Neural cell (in vitro differentiated cells): Measurements from ENCODE around the gene PGF. TPM values are rescaled to one million over a fixed set of nuclear protein-coding genes. Genes with fewer than 3 reads are reported as not detected.

ENCODE experiments used
- H2AFZ ChIP-seq: fragments of 200-600, 300-800 bp; sonication (generic), shearing (Covaris generic); 2 replicates; pipeline ENCODE4 v1.6.0; 2014; ENCODE audit warnings: low read depth, mild to moderate bottlenecking, antibody characterized with exemption, low read length, moderate library complexity
- H3F3A ChIP-seq: fragments of 200-600 bp; shearing (Covaris generic); 2 replicates; pipeline ENCODE4 v1.6.1; 2016; ENCODE audit warnings: mild to moderate bottlenecking, moderate library complexity, mixed read lengths, antibody characterized with exemption, low read length; ENCODE audit not compliant: insufficient read depth, poor library complexity, severe bottlenecking
- H3K27ac ChIP-seq: fragments of 200-600, 300-800 bp; sonication (generic), shearing (Covaris generic); 2 replicates; pipeline ENCODE4 v1.5.1; 2014; ENCODE audit warnings: mild to moderate bottlenecking, low read length, moderate library complexity
- H3K27me3 ChIP-seq: fragments of 300-800, 200-600 bp; sonication (generic), shearing (Covaris generic); 2 replicates; pipeline ENCODE4 v1.6.0; 2014; ENCODE audit warnings: mild to moderate bottlenecking, low read depth, low read length, moderate library complexity; ENCODE audit not compliant: insufficient read depth
- H3K36me3 ChIP-seq: fragments of 300-800, 200-600 bp; sonication (generic), shearing (Covaris generic); 2 replicates; pipeline ENCODE4 v1.5.1; 2014; ENCODE audit warnings: mild to moderate bottlenecking, antibody characterized with exemption, low read length, moderate library complexity; ENCODE audit not compliant: insufficient read depth
- H3K4me2 ChIP-seq: fragments of 300-800, 200-600 bp; sonication (generic), shearing (Covaris generic); 2 replicates; pipeline ENCODE4 v1.6.0; 2014; ENCODE audit warnings: mild to moderate bottlenecking, low read length
- H3K4me3 ChIP-seq: fragments of 300-800, 200-600 bp; sonication (generic), shearing (Covaris generic); 2 replicates; pipeline ENCODE4 v1.5.1; 2014; ENCODE audit warnings: mild to moderate bottlenecking, low read length, moderate library complexity
- H3K79me2 ChIP-seq: fragments of 200-600 bp; shearing (Covaris generic); replicated peaks from 2 replicates; pipeline ENCODE4 v1.6.0; 2014; ENCODE audit warnings: mild to moderate bottlenecking, low read length, moderate library complexity; ENCODE audit not compliant: insufficient read depth
- H3K9ac ChIP-seq: fragments of 300-800, 200-600 bp; sonication (generic), shearing (Covaris generic); 2 replicates; pipeline ENCODE4 v1.6.1; 2016; ENCODE audit warnings: mild to moderate bottlenecking, low read length, mixed read lengths
- H3K9me2 ChIP-seq: fragments of 200-600 bp; shearing (Covaris generic); 2 replicates; pipeline ENCODE4 v1.6.1; 2016; ENCODE audit warnings: mild to moderate bottlenecking, low read length, mixed read lengths; ENCODE audit not compliant: insufficient read depth
- H3K9me3 ChIP-seq: fragments of 200-600, 300-800 bp; sonication (generic), shearing (Covaris generic); 2 replicates; pipeline ENCODE4 v1.6.1; 2016; ENCODE audit warnings: mild to moderate bottlenecking, mixed run types, low read length, moderate library complexity, mixed read lengths
- H4K20me1 ChIP-seq: fragments of 200-600 bp; shearing (Covaris generic); 2 replicates; pipeline ENCODE4 v1.6.1; 2016; ENCODE audit warnings: mild to moderate bottlenecking, mixed run types; ENCODE audit not compliant: insufficient read depth
- EP300 ChIP-seq: fragments of 450-650 bp; conservative IDR thresholded peaks from 2 replicates; pipeline ENCODE4 v1.6.1; 2014; ENCODE audit warnings: antibody characterized with exemption, mild to moderate bottlenecking, moderate library complexity; ENCODE audit not compliant: poor library complexity, severe bottlenecking
- EZH2 ChIP-seq: fragments of 200-600, 300-800 bp; shearing (Covaris generic), sonication (generic); IDR thresholded peaks from 2 replicates; pipeline ENCODE4 v1.6.1; 2014; ENCODE audit warnings: antibody characterized with exemption, low read length, borderline replicate concordance, mild to moderate bottlenecking; ENCODE audit not compliant: insufficient read depth, poor library complexity, severe bottlenecking
- MXI1 ChIP-seq: fragments of 450-650 bp; conservative IDR thresholded peaks from 2 replicates; pipeline ENCODE4 v1.6.1; 2014; ENCODE audit warnings: antibody characterized with exemption, mild to moderate bottlenecking; ENCODE audit not compliant: poor library complexity, severe bottlenecking
- POLR2AphosphoS5 ChIP-seq: IDR thresholded peaks from 2 replicates; pipeline ENCODE4 v1.6.1; 2012
- RAD21 ChIP-seq: fragments of 450-650 bp; conservative IDR thresholded peaks from 2 replicates; pipeline ENCODE4 v1.6.1; 2014; ENCODE audit warnings: antibody characterized with exemption, mild to moderate bottlenecking, moderate library complexity
- REST ChIP-seq: IDR thresholded peaks from 2 replicates; pipeline ENCODE4 v1.6.1; 2012; ENCODE audit warnings: borderline replicate concordance
- SMC3 ChIP-seq: fragments of 450-650 bp; conservative IDR thresholded peaks from 2 replicates; pipeline ENCODE4 v1.6.1; 2014; ENCODE audit warnings: antibody characterized with exemption, mild to moderate bottlenecking, moderate library complexity; ENCODE audit not compliant: poor library complexity
- TAF1 ChIP-seq: IDR thresholded peaks from 2 replicates; pipeline ENCODE4 v1.6.1; 2012; ENCODE audit warnings: low read depth
- polyA plus RNA-seq: library from polyadenylated mRNA; depleted of rRNA; stranded (reverse); fragments of >200 nt; gene quantifications from 2 replicates; pipeline ENCODE4 v1.2.3, GENCODE V29; 2014
- TF ChIP-seq, protein P1 (sequence below): fragments of 450-650 bp; IDR thresholded peaks from 2 replicates; pipeline ENCODE4 v1.5.1; 2014; ENCODE audit warnings: antibody characterized with exemption, mild to moderate bottlenecking, moderate library complexity; ENCODE audit not compliant: poor library complexity, severe bottlenecking

The PGF gene
- polyA plus RNA-seq, 1 donor from 2014 or later, result not detected

GRCh38 chr14:74904635-74905503 is 50.5 kb downstream of the PGF start:
- Histone ChIP-seq H2AFZ (no peak overlapping the region), H3K4me3 (no peak overlapping the region), H3K79me2 (no peaks in the 10 kb centered on the region), H3K9me3 (no peaks in the 10 kb centered on the region), H3K4me2 (no peak overlapping the region), H3K36me3 (peaks cover under 1% of the 10 kb centered on the region), H3K9me2 (no peaks in the 10 kb centered on the region), H3F3A (no peaks in the 10 kb centered on the region), H4K20me1 (no peaks in the 10 kb centered on the region), H3K27me3 (no peaks in the 10 kb centered on the region), H3K9ac (no peak overlapping the region), H3K27ac (no peak overlapping the region)
- no peak for TF ChIP-seq TAF1
- peak; percentile 3 for TF ChIP-seq POLR2AphosphoS5

DNA sequence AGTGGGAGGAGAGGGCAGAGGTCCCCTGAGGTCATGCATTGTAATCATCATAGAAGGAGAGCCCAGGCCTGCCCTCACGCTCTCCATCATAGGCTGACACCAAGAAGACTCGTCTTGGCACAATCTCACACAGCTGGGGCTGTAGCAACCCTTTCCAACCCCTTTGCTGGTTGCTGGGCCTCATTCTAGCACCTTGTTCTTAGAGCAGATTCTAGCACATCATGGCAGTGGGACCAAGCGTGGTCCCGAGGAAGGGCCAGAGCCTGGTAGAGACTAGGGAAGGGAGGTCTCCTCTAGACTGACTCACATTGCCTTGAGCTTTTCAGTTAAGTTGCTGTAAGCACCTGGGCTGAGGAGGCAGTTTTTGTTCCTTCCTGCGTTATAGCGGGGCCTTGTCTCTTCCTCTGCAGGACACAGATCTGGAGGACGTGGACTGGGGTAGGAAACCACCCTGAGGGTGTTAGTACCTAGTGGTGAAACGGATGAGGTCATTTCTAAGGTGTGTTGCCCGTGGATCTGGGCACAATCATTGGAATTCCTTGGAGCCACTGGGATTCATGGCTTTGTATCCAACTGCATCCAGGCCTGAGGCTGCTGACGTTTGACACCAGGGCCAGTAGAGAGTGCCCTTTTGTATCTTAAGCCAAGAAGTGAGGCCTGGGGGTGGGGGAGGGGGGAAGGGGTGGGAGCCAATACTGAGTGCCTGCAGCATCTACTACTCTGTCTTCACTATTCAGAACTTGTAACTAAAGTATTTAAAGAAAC is 52.3 kb downstream of the PGF start:
- Histone ChIP-seq H3K79me2 (no peaks in the 10 kb centered on the region), H3K4me3 (no peak overlapping the region), H4K20me1 (no peaks in the 10 kb centered on the region), H3K9ac (no peak overlapping the region), H3K27ac (no peak overlapping the region), H3K27me3 (no peaks in the 10 kb centered on the region), H2AFZ (no peak overlapping the region), H3K36me3 (peaks cover 10% of the 10 kb centered on the region), H3K9me2 (no peaks in the 10 kb centered on the region), H3K9me3 (no peaks in the 10 kb centered on the region), H3K4me2 (no peak overlapping the region), H3F3A (no peaks in the 10 kb centered on the region)
- TF ChIP-seq REST (no peak), RAD21 (no peak), TAF1 (no peak), EZH2 (no peak), SMC3 (no peak), MXI1 (no peak), EP300 (no peak), POLR2AphosphoS5 (no peak)
- TF ChIP-seq, protein P1, sequence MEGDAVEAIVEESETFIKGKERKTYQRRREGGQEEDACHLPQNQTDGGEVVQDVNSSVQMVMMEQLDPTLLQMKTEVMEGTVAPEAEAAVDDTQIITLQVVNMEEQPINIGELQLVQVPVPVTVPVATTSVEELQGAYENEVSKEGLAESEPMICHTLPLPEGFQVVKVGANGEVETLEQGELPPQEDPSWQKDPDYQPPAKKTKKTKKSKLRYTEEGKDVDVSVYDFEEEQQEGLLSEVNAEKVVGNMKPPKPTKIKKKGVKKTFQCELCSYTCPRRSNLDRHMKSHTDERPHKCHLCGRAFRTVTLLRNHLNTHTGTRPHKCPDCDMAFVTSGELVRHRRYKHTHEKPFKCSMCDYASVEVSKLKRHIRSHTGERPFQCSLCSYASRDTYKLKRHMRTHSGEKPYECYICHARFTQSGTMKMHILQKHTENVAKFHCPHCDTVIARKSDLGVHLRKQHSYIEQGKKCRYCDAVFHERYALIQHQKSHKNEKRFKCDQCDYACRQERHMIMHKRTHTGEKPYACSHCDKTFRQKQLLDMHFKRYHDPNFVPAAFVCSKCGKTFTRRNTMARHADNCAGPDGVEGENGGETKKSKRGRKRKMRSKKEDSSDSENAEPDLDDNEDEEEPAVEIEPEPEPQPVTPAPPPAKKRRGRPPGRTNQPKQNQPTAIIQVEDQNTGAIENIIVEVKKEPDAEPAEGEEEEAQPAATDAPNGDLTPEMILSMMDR, result no peak
